Right renal pelvis (tissue), 4 donors: ENCODE results near the gene DCTD. TPM values are rescaled to one million over a fixed set of nuclear protein-coding genes. Genes with fewer than 3 reads are reported as not detected.

Experiments used
- DNase-seq, 4 donors: peaks; one replicate each; pipeline ENCODE4 v3.0.0-alpha.2; 2013; ENCODE audit warnings: low read depth in 4 of 4, low spot score in 3 of 4, missing footprints in 1 of 4
- polyA plus RNA-seq, 4 donors: library from polyadenylated mRNA; unstranded; fragments of 120-200 nt; gene quantifications; one replicate each; pipeline ENCODE4 v1.2.1, GENCODE V29; 2013; ENCODE audit not compliant: insufficient read length in 4 of 4

The DCTD gene
- polyA plus RNA-seq, 4 donors: 125 to 136 (median 129) TPM

- DNase-seq: no peak
These were observed 71.2 kb downstream of the DCTD start for GRCh38 chr4:182846036-182846435.

- DNase-seq: no peak
These were observed 71.6 kb downstream of the DCTD start for GRCh38 chr4:182845618-182846017.

GRCh38 chr4:182843808-182844325 lies 73.3 kb downstream of the DCTD start:
- DNase-seq: no peak

- DNase-seq: no peak
These were observed 74.3 kb downstream of the DCTD start for GRCh38 chr4:182842759-182843390.

DNA sequence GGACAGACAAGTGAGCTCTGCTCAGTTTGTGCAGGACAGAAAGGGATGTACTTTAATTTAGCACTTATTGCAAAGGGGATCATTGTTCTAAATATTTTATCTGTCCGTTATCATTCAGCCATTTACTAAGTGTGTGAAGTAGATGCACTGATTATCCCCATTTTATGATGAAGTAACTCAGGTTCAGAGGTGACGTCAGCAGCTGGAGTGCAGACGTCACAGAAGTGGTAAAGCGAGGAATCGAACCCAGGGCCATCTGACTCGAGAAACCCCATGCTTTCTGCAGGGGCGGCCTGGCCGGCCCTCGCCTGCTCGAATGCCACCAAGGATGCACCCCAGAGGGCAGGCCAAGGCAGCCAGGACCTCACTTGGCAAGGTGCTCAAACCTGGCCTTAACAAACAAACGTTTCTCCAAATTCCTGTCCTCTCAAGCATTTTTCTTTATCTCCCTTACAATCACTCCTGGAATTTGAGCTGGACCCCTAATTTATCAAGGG lies 75.0 kb downstream of the DCTD start:
- no peak for DNase-seq

GRCh38 chr4:182840108-182840507 lies 77.1 kb downstream of the DCTD start:
- no peak for DNase-seq

Other genes with a start within 250 kb of the DCTD start
- gene WWC2, start 181.9 kb upstream of the DCTD start, polyA plus RNA-seq: 10 to 100 TPM; 55.5 to 72.1 (median 56.4) TPM